ENCODE results near the gene MCAM.
A peak's percentile ranks its signal among the peaks of the same experiment; 100 is the strongest.

Gene MCAM

DNA sequence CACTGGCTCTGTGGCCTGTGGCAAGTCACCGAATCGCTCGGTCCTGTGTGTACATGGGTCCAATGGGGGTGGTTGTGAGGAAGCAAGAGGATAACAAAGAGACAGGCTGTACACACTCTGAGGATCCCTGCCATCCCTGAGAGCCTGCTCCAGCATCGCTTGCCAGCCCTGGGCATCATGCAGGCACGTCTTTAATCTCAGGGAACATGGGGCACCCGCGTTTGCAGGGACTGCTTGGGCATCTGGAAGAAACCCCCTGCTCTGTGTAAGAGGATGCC, 25.0 kb upstream of the MCAM start:
- no peak overlapping the region for H3K4me3 ChIP-seq
- no peaks in the 10 kb centered on the region for H3K9me3 ChIP-seq (ENCODE audit: low read depth, low read length)
- no peak overlapping the region for H3K9ac ChIP-seq (ENCODE audit: insufficient read length)
- TF ChIP-seq EZH2 (IDR thresholded peaks at IDR 0.05), result no peak
- TF ChIP-seq FOXP2 (optimal IDR thresholded peaks at IDR 0.05; ENCODE audit: control extremely low read depth, extremely low read length, insufficient read depth), result no peak
- no peak for TF ChIP-seq POLR2AphosphoS5 (IDR thresholded peaks at IDR 0.05; ENCODE audit: borderline replicate concordance, low read depth, low read length)
- no peaks in the 10 kb centered on the region for H3K36me3 ChIP-seq (ENCODE audit: insufficient read depth, low read length)
- H3K27ac ChIP-seq, result no peak overlapping the region
- no peak for DNase-seq (ENCODE audit: low read depth, low spot score)

DNA sequence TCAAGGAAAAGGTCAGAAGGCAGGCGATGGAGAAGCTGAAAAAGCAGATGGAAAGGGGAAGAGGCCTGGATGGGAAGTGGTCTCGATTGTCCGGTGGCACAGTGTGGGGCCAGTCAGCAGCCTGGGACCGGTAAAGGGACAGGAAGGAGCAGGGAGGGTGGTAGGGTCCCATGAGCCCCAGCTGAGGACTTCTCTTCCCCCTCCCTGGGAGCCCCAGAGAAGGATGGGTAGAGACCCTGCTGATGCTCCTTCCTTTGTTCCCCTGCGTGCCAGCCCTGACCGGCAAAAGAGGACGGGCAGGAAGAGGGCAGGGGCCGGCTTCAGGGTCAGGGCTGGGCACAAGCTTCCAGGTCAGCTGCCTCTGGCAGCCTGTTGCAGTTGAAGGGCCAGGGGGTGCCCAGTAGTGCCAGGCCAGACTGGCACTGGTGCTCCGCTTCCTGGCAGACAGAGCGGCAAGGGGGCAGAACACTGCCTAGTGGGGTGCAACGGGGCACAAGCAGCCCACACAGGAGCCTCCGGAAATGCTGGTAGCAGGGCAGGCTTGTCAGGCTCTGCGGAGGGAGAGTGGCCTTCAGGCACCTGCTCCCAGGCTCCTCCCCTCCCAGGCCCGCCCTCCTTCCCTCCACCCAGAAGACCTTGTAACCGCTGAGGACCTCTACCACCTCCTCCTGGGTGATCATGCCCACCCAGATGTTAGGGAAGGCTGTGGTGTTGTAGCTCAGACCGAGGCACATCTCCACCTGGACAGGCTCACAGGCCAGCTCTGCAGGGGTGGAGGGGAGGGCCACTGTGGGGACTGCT, 24.5 kb upstream of the MCAM start:
- TF ChIP-seq FOXP2 (optimal IDR thresholded peaks at IDR 0.05; ENCODE audit: control extremely low read depth, extremely low read length, insufficient read depth), result no peak
- no peak for TF ChIP-seq EZH2 (IDR thresholded peaks at IDR 0.05)
- no peak for TF ChIP-seq POLR2AphosphoS5 (IDR thresholded peaks at IDR 0.05; ENCODE audit: borderline replicate concordance, low read depth, low read length)
- H3K9me3 ChIP-seq (ENCODE audit: low read depth, low read length), result no peaks in the 10 kb centered on the region
- DNase-seq (ENCODE audit: low read depth, low spot score), result no peak
- H3K9ac ChIP-seq (ENCODE audit: insufficient read length), result no peak overlapping the region
- H3K4me3 ChIP-seq, result no peak overlapping the region
- H3K27ac ChIP-seq, result no peak overlapping the region
- no peaks in the 10 kb centered on the region; the same call in 1 of the 2 replicates for H3K36me3 ChIP-seq (ENCODE audit: insufficient read depth, low read length)

DNA sequence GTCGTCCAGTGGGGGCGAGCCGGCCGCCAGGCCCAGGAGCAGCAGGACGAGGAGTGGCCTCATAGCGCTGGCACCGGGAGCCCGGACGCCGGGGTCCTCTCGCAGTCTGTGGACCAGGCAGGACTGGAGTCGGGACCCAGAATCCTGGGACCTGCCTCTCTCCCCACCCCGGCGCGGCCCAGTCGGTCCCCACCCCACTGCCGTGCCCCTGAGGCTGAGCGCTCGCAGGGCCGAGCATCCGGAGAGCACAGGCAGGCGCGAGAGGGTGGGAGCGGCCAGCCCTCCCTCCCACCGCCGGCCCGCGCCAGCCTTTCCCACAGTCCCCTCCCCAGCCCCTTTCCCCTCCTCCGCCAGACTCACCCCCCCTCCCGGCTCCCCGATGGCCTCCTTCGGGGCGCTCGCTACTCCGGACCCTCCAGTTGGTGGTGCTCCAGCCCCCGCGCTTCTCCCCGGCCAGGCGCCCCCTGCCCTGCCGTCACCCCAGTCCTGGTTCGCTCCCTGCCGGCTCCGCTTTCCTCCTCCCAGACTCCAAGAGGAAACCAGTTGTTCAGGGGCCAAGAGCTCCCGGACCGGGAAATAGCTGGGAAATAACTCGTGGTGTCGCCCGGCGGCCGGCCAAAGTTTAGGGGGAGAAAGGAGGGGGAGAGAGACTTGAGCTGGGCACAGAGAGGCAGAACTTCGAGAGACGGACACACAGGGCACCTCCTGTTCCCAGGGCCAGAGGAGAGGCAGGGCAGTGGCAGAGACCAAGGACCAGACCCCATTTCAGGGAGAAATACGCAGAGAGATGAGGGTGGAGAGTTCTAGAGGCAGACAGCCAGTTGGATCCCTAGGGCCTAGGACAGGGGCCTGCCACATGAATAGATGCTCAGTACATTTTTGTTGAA, 23.6 kb upstream of the MCAM start, which contains the start of gene C1QTNF5:
C1QTNF5 (minus strand) TSS at position 549 of the 887 bp plus-strand sequence; CDS start at position 63, 486 bp downstream.
- Histone ChIP-seq H3K36me3 (ENCODE audit: insufficient read depth, low read length) (no peaks in the 10 kb centered on the region; the same call in 1 of the 2 replicates), H3K4me3 (peak within 1 kb of the TSS; percentile 69), H3K9me3 (ENCODE audit: low read depth, low read length) (no peaks in the 10 kb centered on the region), H3K27ac (no peak within 1 kb of the TSS), H3K9ac (ENCODE audit: insufficient read length) (peak within 1 kb of the TSS; percentile 47)
- DNase-seq (ENCODE audit: low read depth, low spot score), result no peak
- TF ChIP-seq EZH2 (IDR thresholded peaks at IDR 0.05) (no peak), FOXP2 (optimal IDR thresholded peaks at IDR 0.05; ENCODE audit: control extremely low read depth, extremely low read length, insufficient read depth) (no peak), POLR2AphosphoS5 (IDR thresholded peaks at IDR 0.05; ENCODE audit: borderline replicate concordance, low read depth, low read length) (no peak)

- Histone ChIP-seq H3K9me3 (ENCODE audit: low read depth, low read length) (no peaks in the 10 kb centered on the region), H3K4me3 (peak overlapping the region; percentile 69), H3K36me3 (ENCODE audit: insufficient read depth, low read length) (no peaks in the 10 kb centered on the region; the same call in 1 of the 2 replicates), H3K27ac (no peak overlapping the region), H3K9ac (ENCODE audit: insufficient read length) (peak overlapping the region; percentile 47)
- no peak for DNase-seq (ENCODE audit: low read depth, low spot score)
- no peak for TF ChIP-seq POLR2AphosphoS5 (IDR thresholded peaks at IDR 0.05; ENCODE audit: borderline replicate concordance, low read depth, low read length)
- no peak for TF ChIP-seq FOXP2 (optimal IDR thresholded peaks at IDR 0.05; ENCODE audit: control extremely low read depth, extremely low read length, insufficient read depth)
- TF ChIP-seq EZH2 (IDR thresholded peaks at IDR 0.05), result no peak
Measured at GRCh38 chr11:119339589-119340334, 22.8 kb upstream of the MCAM start.

- no peaks in the 10 kb centered on the region; the same call in 1 of the 2 replicates for H3K36me3 ChIP-seq (ENCODE audit: insufficient read depth, low read length)
- H3K9me3 ChIP-seq (ENCODE audit: low read depth, low read length), result no peaks in the 10 kb centered on the region
- no peak overlapping the region for H3K9ac ChIP-seq (ENCODE audit: insufficient read length)
- no peak overlapping the region; the same call in 1 of the 2 replicates for H3K4me3 ChIP-seq
- TF ChIP-seq EZH2 (IDR thresholded peaks at IDR 0.05) (no peak), POLR2AphosphoS5 (IDR thresholded peaks at IDR 0.05; ENCODE audit: borderline replicate concordance, low read depth, low read length) (no peak), FOXP2 (optimal IDR thresholded peaks at IDR 0.05; ENCODE audit: control extremely low read depth, extremely low read length, insufficient read depth) (no peak)
- no peak overlapping the region for H3K27ac ChIP-seq
- DNase-seq (ENCODE audit: low read depth, low spot score), result no peak
Measured at GRCh38 chr11:119338965-119339588, 22.1 kb upstream of the MCAM start.

DNA sequence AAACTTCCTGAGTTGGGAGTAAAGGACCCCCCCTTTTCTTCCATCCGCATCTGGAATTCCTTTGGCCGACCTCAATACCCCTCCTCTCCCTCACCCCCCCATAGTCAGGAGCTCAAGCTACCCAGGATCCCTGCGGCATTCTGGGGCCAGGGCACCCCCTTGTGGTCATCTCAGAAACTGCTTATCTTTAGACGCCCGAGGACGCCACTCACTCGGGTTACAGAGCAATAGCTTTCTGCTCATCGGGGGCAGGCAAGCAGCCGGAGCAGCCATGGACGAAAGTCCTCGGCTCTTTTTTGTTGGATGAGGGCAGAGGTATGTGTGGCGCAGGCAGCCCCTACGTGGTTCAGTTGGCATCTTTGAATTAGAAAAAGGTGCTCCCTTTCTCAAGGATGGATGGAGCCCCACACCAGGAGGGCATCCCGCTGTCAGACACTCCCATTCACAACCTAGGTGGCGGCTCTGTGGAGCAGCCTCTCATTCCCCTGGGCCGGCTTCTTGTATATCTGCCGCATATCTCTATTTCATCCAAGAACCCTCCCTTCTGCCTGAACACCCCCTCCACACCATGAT, 21.5 kb upstream of the MCAM start:
- TF ChIP-seq POLR2AphosphoS5 (IDR thresholded peaks at IDR 0.05; ENCODE audit: borderline replicate concordance, low read depth, low read length) (no peak), FOXP2 (optimal IDR thresholded peaks at IDR 0.05; ENCODE audit: control extremely low read depth, extremely low read length, insufficient read depth) (no peak), EZH2 (IDR thresholded peaks at IDR 0.05) (no peak)
- no peaks in the 10 kb centered on the region; the same call in 1 of the 2 replicates for H3K36me3 ChIP-seq (ENCODE audit: insufficient read depth, low read length)
- H3K4me3 ChIP-seq, result peak overlapping the region; percentile 69
- H3K9me3 ChIP-seq (ENCODE audit: low read depth, low read length), result no peaks in the 10 kb centered on the region
- H3K9ac ChIP-seq (ENCODE audit: insufficient read length), result no peak overlapping the region
- H3K27ac ChIP-seq, result peak overlapping the region; percentile 73; the same call in 1 of the 2 replicates
- no peak for DNase-seq (ENCODE audit: low read depth, low spot score)

- DNase-seq (ENCODE audit: low read depth, low spot score), result no peak
- no peaks in the 10 kb centered on the region for H3K9me3 ChIP-seq (ENCODE audit: low read depth, low read length)
- TF ChIP-seq POLR2AphosphoS5 (IDR thresholded peaks at IDR 0.05; ENCODE audit: borderline replicate concordance, low read depth, low read length) (no peak), FOXP2 (optimal IDR thresholded peaks at IDR 0.05; ENCODE audit: control extremely low read depth, extremely low read length, insufficient read depth) (no peak), EZH2 (IDR thresholded peaks at IDR 0.05) (no peak)
- H3K27ac ChIP-seq, result peak overlapping the region; percentile 73
- no peaks in the 10 kb centered on the region; the same call in 1 of the 2 replicates for H3K36me3 ChIP-seq (ENCODE audit: insufficient read depth, low read length)
- H3K9ac ChIP-seq (ENCODE audit: insufficient read length), result peak overlapping the region; percentile 12
- peak overlapping the region; percentile 69 for H3K4me3 ChIP-seq
Measured at GRCh38 chr11:119337581-119338317, 20.8 kb upstream of the MCAM start.
